Right lobe of liver (tissue), 4 donors: Measurements from ENCODE around the gene PDE4A.

ENCODE experiments used
- CTCF ChIP-seq, 4 donors: fragments of 200-600 bp in 3 of 4; fragments of 450-650 bp in 1 of 4; IDR thresholded peaks; one replicate each; pipeline versions ENCODE4 v1.5.1 to v1.8.0; 2016 to 2022; ENCODE audit warnings: antibody characterized with exemption in 4 of 4, mild to moderate bottlenecking in 2 of 4
- POLR2A ChIP-seq: fragments of 450-650 bp; IDR thresholded peaks from one replicate; pipeline ENCODE4 v1.6.1; 2017; ENCODE audit warnings: antibody characterized with exemption, mild to moderate bottlenecking
- donor health status: DM: no; HTN: no; CAD: no.
- donor health status: DM: no; HTN: no; CAD: no.
- donor health status: DM: no; HTN: yes; CAD: no.

DNA sequence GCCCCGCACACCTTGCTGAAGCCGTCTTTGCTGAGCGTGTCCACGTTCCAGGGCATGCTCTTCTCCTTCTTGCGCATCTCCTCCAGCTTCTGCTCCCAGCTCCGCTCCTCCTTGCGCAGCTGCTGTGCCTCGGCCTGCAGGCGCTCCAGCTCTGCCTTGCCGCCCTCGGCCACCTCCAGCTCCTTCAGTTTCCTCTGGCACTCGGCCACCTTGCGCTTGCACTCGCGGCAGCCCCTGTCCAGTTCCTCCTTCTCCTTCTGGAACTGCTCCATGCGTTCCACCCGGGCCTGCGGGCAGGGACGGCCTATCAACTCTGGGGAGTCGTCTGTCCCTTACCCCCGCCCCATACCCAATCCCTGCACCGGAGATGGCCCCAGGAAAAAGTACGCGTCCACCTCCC, 24.4 kb upstream of the PDE4A start:
- TF ChIP-seq POLR2A (no peak), CTCF (IDR thresholded peaks at IDR 0.05) (no peak)
